GM21390 (cell line): Measurements from ENCODE around the gene RET.

Source experiments
- ATAC-seq: cut with Tn5 transposase; IDR thresholded peaks from one replicate; pipeline ENCODE4 v1.9.1; 2021; ENCODE audit not compliant: unreplicated experiment

The RET gene

DNA sequence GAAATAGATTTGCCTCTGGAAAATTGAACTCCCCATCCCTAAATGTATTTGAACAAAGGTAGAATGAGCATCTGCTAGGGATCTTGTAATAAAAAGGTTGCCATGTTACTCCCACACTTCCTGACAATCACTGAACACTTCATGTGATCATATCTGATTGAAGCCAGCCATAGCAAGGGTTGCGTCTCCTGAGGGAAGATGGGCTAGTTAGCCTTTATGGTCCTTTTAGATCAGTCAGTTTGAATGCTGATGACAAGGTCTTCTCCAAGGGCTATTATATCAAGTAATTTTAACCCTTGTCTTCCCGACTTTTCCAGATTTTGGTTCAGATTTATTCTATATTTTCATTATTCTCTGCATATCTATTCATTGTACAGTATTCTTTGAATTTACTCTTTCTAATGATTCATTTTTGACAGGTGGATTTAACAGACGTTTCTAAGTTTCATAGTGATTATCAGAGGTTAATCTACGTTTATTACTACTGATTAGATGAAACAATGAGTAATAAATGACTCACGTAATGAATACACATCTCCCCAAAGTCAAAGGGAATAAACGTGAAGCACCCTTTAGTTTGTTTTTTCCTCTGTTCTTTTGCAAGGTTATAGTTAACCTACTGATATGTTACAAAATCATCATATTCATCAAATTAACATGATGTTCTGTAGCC lies 89.5 kb downstream of the RET start:
- ATAC-seq = no peak

DNA sequence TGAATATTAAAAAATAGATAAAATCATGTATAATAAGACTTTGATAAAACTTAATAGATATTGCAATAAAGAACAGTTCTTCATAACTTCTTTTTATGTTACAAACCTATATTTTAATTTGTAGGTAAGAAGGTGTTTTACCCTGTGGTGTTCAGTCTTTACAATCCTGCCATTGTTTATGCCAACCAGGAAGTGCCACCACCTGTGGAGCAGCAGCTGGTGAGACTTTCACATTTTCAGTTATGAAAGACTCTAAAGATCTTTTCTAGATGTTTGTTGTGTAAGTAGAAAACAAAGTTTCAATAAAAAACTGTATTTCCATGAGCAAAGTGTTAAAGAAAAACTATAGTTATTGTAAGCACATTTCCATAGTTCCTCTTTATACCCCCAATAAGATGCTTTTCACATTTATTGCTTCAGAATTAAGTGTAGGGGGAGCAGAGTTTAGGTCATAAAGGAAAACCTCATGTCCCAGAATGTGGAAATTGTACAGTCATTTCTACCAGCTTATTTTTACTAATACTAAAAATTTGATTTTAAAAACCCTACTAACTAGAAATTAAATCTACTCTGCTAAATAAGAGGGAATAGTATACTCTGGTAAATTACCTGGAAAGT lies 90.1 kb downstream of the RET start:
- ATAC-seq = peak; percentile 72

DNA sequence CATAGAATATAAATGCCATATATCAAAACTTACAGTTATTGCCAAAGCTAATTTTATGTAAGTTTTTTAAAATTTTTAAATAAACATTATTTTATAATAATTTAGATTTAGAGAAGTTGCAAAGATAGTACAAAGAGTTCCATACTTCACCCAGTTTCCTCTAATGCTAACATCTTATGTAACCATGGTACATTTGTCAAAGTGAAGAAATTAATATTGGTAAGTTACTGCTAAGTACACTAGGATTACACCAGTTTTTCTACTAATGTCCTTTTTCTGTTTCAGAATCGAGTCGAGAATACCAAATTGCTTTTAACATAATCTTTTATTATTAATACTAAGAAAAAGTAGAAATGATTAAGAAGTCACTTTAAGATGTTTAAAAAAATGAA lies 90.6 kb downstream of the RET start:
- no peak for ATAC-seq

DNA sequence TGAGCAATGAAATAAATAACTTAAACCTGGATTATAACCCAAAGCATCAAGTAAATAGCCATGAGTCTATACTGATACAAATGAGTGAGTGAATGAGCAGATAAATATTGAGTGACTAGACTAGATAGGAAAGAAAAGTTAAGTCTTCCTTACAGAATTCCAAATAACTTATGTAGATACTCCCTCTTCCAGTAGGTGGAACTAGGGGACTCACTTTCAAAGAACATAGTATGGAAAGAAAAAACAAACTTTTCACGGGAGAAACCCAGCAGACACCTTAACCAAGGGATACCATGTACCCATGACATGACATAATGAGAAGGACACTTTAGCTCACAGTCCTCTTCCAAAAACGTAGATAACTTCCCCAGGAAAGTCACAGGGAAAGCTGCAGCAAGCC lies 93.6 kb downstream of the RET start:
- no peak for ATAC-seq

DNA sequence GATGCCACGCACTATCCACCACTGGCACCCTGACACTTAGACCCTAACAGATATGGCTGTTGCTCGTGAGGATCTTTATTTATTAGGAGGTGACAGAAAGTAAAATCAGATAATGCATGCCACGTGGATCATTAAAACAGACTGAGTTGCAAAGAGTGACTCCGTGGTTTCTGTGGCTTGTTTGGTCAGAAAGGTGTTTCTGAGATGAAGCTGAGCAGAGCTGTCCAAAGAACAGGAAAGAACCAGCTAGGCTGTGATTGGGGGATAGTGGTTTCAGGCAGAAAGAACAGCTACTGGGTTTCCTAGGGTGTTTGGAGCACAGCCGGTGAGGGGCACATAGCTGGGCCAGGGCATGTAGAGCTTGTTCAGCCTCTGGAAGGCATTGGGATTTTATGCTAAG lies 95.8 kb downstream of the RET start:
- ATAC-seq = no peak

DNA sequence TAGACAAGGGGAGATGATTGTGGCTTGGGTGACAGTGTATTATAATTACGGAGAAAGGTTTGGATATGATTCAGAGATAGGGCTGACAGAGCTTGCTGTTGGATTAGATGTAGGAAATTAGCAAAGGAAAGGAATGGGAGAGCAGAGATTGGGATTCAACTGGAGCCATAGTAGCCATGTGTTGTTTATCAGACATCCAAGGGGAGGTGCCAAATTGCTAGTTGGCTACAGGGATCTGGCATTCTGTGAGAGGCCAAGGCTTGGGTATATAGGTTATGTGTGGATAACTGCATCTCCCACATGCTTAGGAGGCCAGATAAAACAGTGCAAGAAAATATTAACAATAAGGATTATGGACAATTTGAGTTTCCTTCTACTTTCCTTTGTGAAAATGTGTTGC lies 96.3 kb downstream of the RET start:
- no peak for ATAC-seq

DNA sequence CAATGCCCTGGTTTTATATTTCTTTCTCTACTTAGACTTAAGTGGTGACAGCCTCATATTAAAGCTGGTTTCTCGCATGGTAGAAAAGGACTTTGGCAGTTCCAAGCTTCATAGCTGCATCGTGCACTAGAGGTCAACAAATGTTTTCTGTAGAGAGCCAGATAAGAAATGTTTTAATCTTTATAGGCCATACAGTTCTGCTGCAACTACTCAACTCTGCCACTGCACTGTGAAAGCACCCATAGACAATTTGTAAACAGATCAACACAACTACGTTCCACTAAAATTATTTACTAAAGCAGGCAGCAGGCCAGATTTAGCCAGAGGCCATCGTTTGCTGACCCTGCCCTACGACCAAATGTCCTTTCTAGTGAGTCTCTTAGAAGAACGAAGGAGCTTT lies 98.1 kb downstream of the RET start:
- no peak for ATAC-seq

DNA sequence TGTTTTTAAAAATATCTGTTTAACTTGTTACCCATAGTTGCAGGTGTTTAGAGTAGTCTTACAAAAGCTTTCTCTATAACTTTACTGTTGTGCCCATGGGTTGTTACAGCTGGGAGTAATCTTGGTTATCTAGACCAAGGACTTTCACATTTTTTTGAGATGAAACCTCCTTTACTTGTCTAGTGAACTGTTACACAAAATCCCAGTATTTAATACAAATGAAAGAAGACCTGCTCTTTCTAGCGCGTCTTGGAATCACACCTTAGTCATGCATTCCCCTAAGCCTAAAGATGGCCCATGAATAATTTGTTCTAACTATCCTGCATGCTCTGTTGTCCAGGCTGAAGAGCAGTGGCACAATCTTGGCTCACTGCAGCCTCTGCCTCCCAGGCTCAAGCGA lies 99.4 kb downstream of the RET start:
- no peak for ATAC-seq

DNA sequence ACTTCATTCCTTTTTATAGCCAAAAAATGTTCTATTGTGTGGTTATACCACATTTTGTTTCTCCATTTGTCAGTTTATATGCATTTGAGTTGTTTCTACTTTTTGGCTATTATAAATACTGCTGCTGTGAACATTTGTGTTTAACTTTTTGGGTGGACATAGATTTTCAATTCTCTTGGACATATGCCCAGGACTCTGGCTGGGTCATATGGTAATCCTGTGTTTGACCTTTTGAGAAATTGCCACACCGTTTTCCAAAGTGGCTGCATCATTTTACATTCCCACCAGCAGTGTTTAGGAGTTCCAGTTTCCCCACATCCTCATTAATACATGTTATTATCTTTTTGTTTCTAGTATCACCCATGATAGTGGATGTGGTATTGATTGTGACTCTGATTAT lies 100.7 kb downstream of the RET start:
- ATAC-seq = no peak
